Ascending aorta (tissue), 2 donors: ENCODE results near the gene TTC23. TPM values are rescaled to one million over a fixed set of nuclear protein-coding genes. Genes with fewer than 3 reads are reported as not detected.

Experiments
- DNase-seq, 2 donors: peaks; one replicate each; pipeline ENCODE4 v3.0.0-alpha.2; 2019; ENCODE audit warnings: low spot score in 2 of 2
- H3K27ac ChIP-seq, 2 donors: fragments of 200-600 bp; sonication (generic); one replicate each; pipeline ENCODE4 v1.5.1; 2016 to 2017; ENCODE audit warnings: mild to moderate bottlenecking in 1 of 2
- H3K27me3 ChIP-seq: fragments of 200-600 bp; sonication (generic); one replicate; pipeline ENCODE4 v1.5.1; 2017
- H3K36me3 ChIP-seq, 2 donors: fragments of 200-600 bp; sonication (generic); one replicate each; pipeline ENCODE4 v1.5.1; 2016
- H3K4me1 ChIP-seq, 2 donors: fragments of 200-600 bp; sonication (generic); one replicate each; pipeline ENCODE4 v1.5.1; 2016 to 2017; ENCODE audit warnings: mild to moderate bottlenecking in 1 of 2
- H3K4me3 ChIP-seq, 2 donors: fragments of 200-600 bp; sonication (generic); one replicate each; pipeline ENCODE4 v1.5.1; 2016 to 2017; ENCODE audit warnings: mild to moderate bottlenecking in 1 of 2
- H3K9me3 ChIP-seq, 2 donors: fragments of 200-600 bp; sonication (generic); one replicate each; pipeline ENCODE4 v1.5.1; 2016
- CTCF ChIP-seq, 3 experiments: fragments of 200-600 bp in 2 of 3; fragments of 450-650 bp in 1 of 3; sonication (generic) in 2 of 3; IDR thresholded peaks; one replicate each; pipeline ENCODE4 v1.5.1; 2016 to 2019; ENCODE audit warnings: antibody characterized with exemption in 3 of 3, mild to moderate bottlenecking in 1 of 3, moderate library complexity in 1 of 3
- intact Hi-C: fragments of 100-400 bp; cut with DNase I; formaldehyde crosslinking; loops from one replicate; pipeline ENCODE4 v1.15.1; 2023
- total RNA-seq: library from RNA; depleted of rRNA; stranded (reverse); fragments of >200 nt; gene quantifications from one replicate; pipeline ENCODE4 v1.1.0, GENCODE V29; 2016

TTC23 gene
- total RNA-seq, 1 donor from 2014 or later, result 37.3 TPM

- no peak for DNase-seq
- Histone ChIP-seq H3K27me3 (no peaks in the 10 kb centered on the region), H3K9me3 (no peaks in the 10 kb centered on the region), H3K4me1 (no peaks in the 10 kb centered on the region), H3K36me3 (no peaks in the 10 kb centered on the region), H3K27ac (no peak overlapping the region), H3K4me3 (no peak overlapping the region)
- intact Hi-C loops, result no loop called here
- no peak for TF ChIP-seq CTCF (IDR thresholded peaks at IDR 0.05)
Measured at GRCh38 chr15:99096894-99097426, 152.4 kb downstream of the TTC23 start.

GRCh38 chr15:99096173-99096893 lies 153.0 kb downstream of the TTC23 start:
- Histone ChIP-seq H3K4me1 (no peaks in the 10 kb centered on the region), H3K36me3 (no peaks in the 10 kb centered on the region), H3K9me3 (no peaks in the 10 kb centered on the region), H3K27me3 (no peaks in the 10 kb centered on the region), H3K4me3 (no peak overlapping the region), H3K27ac (no peak overlapping the region)
- intact Hi-C loops, result no loop called here
- TF ChIP-seq CTCF (IDR thresholded peaks at IDR 0.05), result no peak
- DNase-seq, result no peak

GRCh38 chr15:99095626-99096025 lies 153.8 kb downstream of the TTC23 start:
- Histone ChIP-seq H3K27me3 (no peaks in the 10 kb centered on the region), H3K36me3 (no peaks in the 10 kb centered on the region), H3K27ac (no peak overlapping the region), H3K4me1 (no peaks in the 10 kb centered on the region), H3K9me3 (no peaks in the 10 kb centered on the region), H3K4me3 (no peak overlapping the region)
- DNase-seq, result no peak
- TF ChIP-seq CTCF (IDR thresholded peaks at IDR 0.05), result no peak
- intact Hi-C loops, result no loop called here

- H3K4me3 ChIP-seq, result no peak overlapping the region
- intact Hi-C loops, result no loop called here
- no peaks in the 10 kb centered on the region for H3K4me1 ChIP-seq
- no peak for TF ChIP-seq CTCF (IDR thresholded peaks at IDR 0.05)
- H3K36me3 ChIP-seq, result no peaks in the 10 kb centered on the region
- no peak overlapping the region for H3K27ac ChIP-seq
- DNase-seq, result no peak
- H3K27me3 ChIP-seq, result no peaks in the 10 kb centered on the region
- H3K9me3 ChIP-seq, result no peaks in the 10 kb centered on the region
Measured at GRCh38 chr15:99092554-99093172, 156.7 kb downstream of the TTC23 start.

GRCh38 chr15:99090938-99091337 lies 158.4 kb downstream of the TTC23 start:
- H3K27ac ChIP-seq, result no peak overlapping the region
- intact Hi-C loops, result no loop called here
- no peaks in the 10 kb centered on the region for H3K9me3 ChIP-seq
- no peak overlapping the region for H3K4me3 ChIP-seq
- TF ChIP-seq CTCF (IDR thresholded peaks at IDR 0.05), result no peak
- no peaks in the 10 kb centered on the region for H3K4me1 ChIP-seq
- no peaks in the 10 kb centered on the region for H3K27me3 ChIP-seq
- no peak for DNase-seq
- no peaks in the 10 kb centered on the region for H3K36me3 ChIP-seq
